ENCODE data around the gene ZG16.

DNA sequence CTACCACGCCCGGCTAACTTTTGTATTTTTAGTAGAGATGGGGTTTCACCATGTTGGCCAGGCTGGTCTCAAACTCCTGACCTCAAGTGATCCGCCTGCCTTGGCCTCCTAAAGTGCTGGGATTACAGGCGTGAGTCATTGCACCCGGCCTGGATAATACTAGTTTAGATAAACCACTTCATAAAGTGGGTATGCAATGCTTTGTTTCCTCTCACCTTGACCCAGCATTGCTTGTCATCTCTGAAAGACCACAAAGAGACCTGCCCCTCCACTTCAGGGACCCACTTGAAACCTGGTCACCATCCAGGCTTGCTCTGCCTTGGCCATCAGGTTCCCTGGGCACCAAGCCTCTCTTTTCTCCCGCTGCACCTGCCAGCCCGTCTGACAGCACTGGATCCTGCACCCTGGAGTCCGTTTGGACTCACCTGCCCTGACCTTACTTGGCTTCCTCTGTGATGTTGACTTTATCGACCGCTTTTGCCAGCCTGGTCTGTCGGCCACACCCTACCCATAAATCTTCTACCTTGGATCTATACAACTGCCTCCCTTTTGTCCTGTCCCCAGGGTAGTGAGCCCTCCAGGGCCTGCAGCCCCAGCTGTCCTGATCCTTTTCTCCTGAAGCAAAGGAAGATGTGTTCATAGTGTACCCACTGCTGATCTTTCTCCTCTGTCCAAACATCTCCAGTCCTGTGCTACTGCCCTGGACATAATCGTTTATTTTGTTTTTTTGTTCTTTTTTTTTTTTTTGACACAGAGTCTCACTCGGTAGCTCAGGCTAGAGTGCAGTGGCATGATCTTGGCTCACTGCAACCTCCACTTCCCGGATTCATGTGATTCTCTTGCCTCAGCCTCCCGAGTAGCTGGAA, 12.7 kb upstream of the ZG16 start:
- no peak for TF ChIP-seq POLR2A (IDR thresholded peaks at IDR 0.05)
- TF ChIP-seq CTCF (IDR thresholded peaks at IDR 0.05) = no peak
- no peak for TF ChIP-seq POLR2AphosphoS5 (IDR thresholded peaks at IDR 0.05)
